Dedifferentiated amniotic fluid mesenchymal stem cell (primary cell): ENCODE data around the gene C12orf43.

ENCODE experiments used
- DNase-seq: peaks from one replicate; pipeline ENCODE4 v3.0.0-alpha.2; 2016; ENCODE audit errors: extremely low spot score

C12orf43 gene

GRCh38 chr12:121030576-121031212, 14.4 kb upstream of the C12orf43 start:
- no peak for DNase-seq

GRCh38 chr12:121026274-121027045, 10.2 kb upstream of the C12orf43 start:
- no peak for DNase-seq

GRCh38 chr12:121025442-121026226, 9.3 kb upstream of the C12orf43 start:
- DNase-seq = no peak

GRCh38 chr12:121023799-121024198, 7.5 kb upstream of the C12orf43 start:
- no peak for DNase-seq

GRCh38 chr12:121022713-121023112, 6.4 kb upstream of the C12orf43 start:
- no peak for DNase-seq

GRCh38 chr12:121021754-121022153, 5.5 kb upstream of the C12orf43 start:
- DNase-seq = no peak

GRCh38 chr12:121018860-121019617, 2.8 kb upstream of the C12orf43 start:
- DNase-seq = no peak

- DNase-seq = no peak
Measured at GRCh38 chr12:121017966-121018491, 1.7 kb upstream of the C12orf43 start.

- DNase-seq = no peak
Measured at GRCh38 chr12:121013715-121014114, 2.6 kb downstream of the C12orf43 start.

- DNase-seq = no peak
Measured at GRCh38 chr12:121011820-121012219, 4.5 kb downstream of the C12orf43 start.

GRCh38 chr12:121010860-121011259, 5.4 kb downstream of the C12orf43 start:
- no peak for DNase-seq

GRCh38 chr12:121009741-121010140, 6.5 kb downstream of the C12orf43 start:
- DNase-seq = no peak

- DNase-seq = no peak
Measured at GRCh38 chr12:121008347-121009098, 7.8 kb downstream of the C12orf43 start.

GRCh38 chr12:121005346-121005815, 10.9 kb downstream of the C12orf43 start:
- no peak for DNase-seq

GRCh38 chr12:121004253-121004815, 12.0 kb downstream of the C12orf43 start:
- DNase-seq = no peak

- DNase-seq = no peak
Measured at GRCh38 chr12:121003650-121004049, 12.6 kb downstream of the C12orf43 start.

GRCh38 chr12:121001841-121002483, 14.3 kb downstream of the C12orf43 start:
- no peak for DNase-seq

- no peak for DNase-seq
Measured at GRCh38 chr12:121001060-121001459, 15.2 kb downstream of the C12orf43 start.

- DNase-seq = no peak
Measured at GRCh38 chr12:121000530-121000929, 15.8 kb downstream of the C12orf43 start.
